Heart left ventricle (tissue), 16 donors: Measurements from ENCODE around the gene LGR6. TPM values are rescaled to one million over a fixed set of nuclear protein-coding genes. Genes with fewer than 3 reads are reported as not detected.

Experiments used
- ATAC-seq, 4 donors: fragments of 200-7000 bp; cut with Tn5 transposase; one replicate each; pipeline ENCODE4 v1.9.1; 2020 to 2022; ENCODE audit warnings: moderate library complexity in 4 of 4, mild to moderate bottlenecking in 3 of 4, moderate number of reproducible peaks in 1 of 4
- DNase-seq, 5 donors: peaks; one replicate each; pipeline ENCODE4 v3.0.0-alpha.2; 2020
- H3K27ac ChIP-seq, 12 donors: fragments of 200-600 bp; sonication (generic) in 4 of 12; one replicate each; pipeline versions ENCODE4 v1.5.0 to v1.8.0; 2016 to 2022; ENCODE audit warnings: mild to moderate bottlenecking in 2 of 12
- H3K27me3 ChIP-seq, 9 donors: fragments of 200-600 bp; sonication (generic) in 2 of 9; one replicate each; pipeline versions ENCODE4 v1.5.1 to v1.8.0; 2016 to 2022; ENCODE audit warnings: mild to moderate bottlenecking in 3 of 9
- H3K36me3 ChIP-seq, 9 donors: fragments of 200-600 bp; sonication (generic) in 2 of 9; one replicate each; pipeline versions ENCODE4 v1.5.0 to v1.8.0; 2018 to 2022; ENCODE audit warnings: mild to moderate bottlenecking in 2 of 9
- H3K4me1 ChIP-seq, 12 donors: fragments of 200-600 bp; sonication (generic) in 4 of 12; one replicate each; pipeline versions ENCODE4 v1.5.0 to v1.8.0; 2016 to 2022; ENCODE audit warnings: mild to moderate bottlenecking in 3 of 12
- H3K4me3 ChIP-seq, 12 donors: fragments of 200-600 bp; sonication (generic) in 4 of 12; one replicate each; pipeline versions ENCODE4 v1.5.0 to v1.8.0; 2017 to 2022; ENCODE audit warnings: mild to moderate bottlenecking in 9 of 12, moderate library complexity in 4 of 12
- H3K9me3 ChIP-seq, 12 donors: fragments of 200-600 bp; sonication (generic) in 4 of 12; one replicate each; pipeline versions ENCODE4 v1.5.0 to v1.8.0; 2016 to 2022; ENCODE audit warnings: mild to moderate bottlenecking in 1 of 12
- CTCF ChIP-seq, 12 donors: fragments of 200-600 bp; sonication (generic) in 4 of 12; IDR thresholded peaks; one replicate each; pipeline versions ENCODE4 v1.5.0 to v1.8.0; 2018 to 2022; ENCODE audit warnings: antibody characterized with exemption in 12 of 12, mild to moderate bottlenecking in 5 of 12
- POLR2A ChIP-seq, 2 donors: fragments of 450-650 bp; IDR thresholded peaks; one replicate each; pipeline ENCODE4 v1.6.1; 2017; ENCODE audit warnings: antibody characterized with exemption in 2 of 2, mild to moderate bottlenecking in 2 of 2, moderate library complexity in 2 of 2
- WGBS, 4 donors: extraction: QIAGEN DNeasy Blood & Tissue Kit in 2 of 4; methylation state at CpG; one replicate each; pipeline versions ENCODE4 v1.1.5 to v1.1.7; 2013 to 2018; 5-methylcytosine and 5-hydroxymethylcytosine counted together
- intact Hi-C, 10 donors: fragments of 100-400 bp; cut with DNase I; formaldehyde crosslinking; loops; one replicate each; pipeline versions ENCODE4 v1.11.1 to v1.14.2; 2022
- polyA plus RNA-seq, 2 donors: library from polyadenylated mRNA; stranded (reverse); fragments of 200-250 nt; gene quantifications; one replicate each; pipeline ENCODE4 v1.2.3, GENCODE V29; 2013
- total RNA-seq, 9 donors: library from RNA; depleted of rRNA in 2 of 9; stranded (reverse); fragments of >200 nt in 2 of 9; fragmentation: NEBNext Ultra II Directional in 3 of 9; extraction: Animal tissue kit (Norgen Biotek cat#: 25700) in 3 of 9; gene quantifications; one replicate each; pipeline versions ENCODE4 v1.1.0 to v1.2.4, GENCODE V29; 2016 to 2023
- donor health status: ischemic (EF 13 %, LVEDD 7.1; RV severe dilation, severe dysfunction).
- donor health status: healthy with polysubstance abuse.
- donor health status: DM: no; HTN: yes; CAD: no.
- donor health status: DM: no; HTN: no; CAD: no.
- donor health status: ischemic (EF 25% LVEDD 6.9; RV normal size, moderate dysfunction).
- donor health status: ischemic (EF 25% LVEDD 5.7; RV mildly dilated, moderate dysfunction).
- donor health status: healthy.
- donor health status: DM: yes; HTN: yes; CAD: no.
- donor health status: ischemic (EF 35%, LVEDD 5.7; RV mildly dilated, moderate dysfunction).
- donor health status: nonischemic (EF 11% LVEDD 7.7; RV severe dilation, severe dysfunction).
- donor health status: DM: yes; HTN: yes; CAD: no.
- donor health status: PGD.
- donor health status: ischemic (EF 29% LVEDD 5.4; RV normal size, mild dysfunction).
- donor health status: nonischemic (EF 23%, LVEDD 6.1; RV moderate dilation, normal function).

The LGR6 gene
- total and polyA plus RNA-seq, 11 donors = 0.29 to 3.5 (median 1.7) TPM

- no peak overlapping the region for H3K27ac ChIP-seq
Observed at GRCh38 chr1:202311875-202312635, 118.5 kb downstream of the LGR6 start.

GRCh38 chr1:202315576-202316168 is 122.1 kb downstream of the LGR6 start:
- Histone ChIP-seq H3K4me1 (peaks cover 0 to 8% (median 0%) of the 10 kb centered on the region in 12 donors), H3K4me3 (no peak overlapping the region), H3K36me3 (no peaks in the 10 kb centered on the region), H3K27me3 (no peaks in the 10 kb centered on the region), H3K9me3 (no peaks in the 10 kb centered on the region), H3K27ac (no peak overlapping the region)
- TF ChIP-seq POLR2A (IDR thresholded peaks at IDR 0.05) = no peak
- TF ChIP-seq CTCF (IDR thresholded peaks at IDR 0.05) = peak; percentile 75 to 90 (median 86)
- WGBS, 4 donors = 15 to 20% (median 18%) methylated on average over 9 of the region's 9 CpGs
- ATAC-seq (peak in 3 of 4 donors; percentile 82 to 83 (median 83)), DNase-seq (peak; percentile 62 to 85 (median 69))
- intact Hi-C loops = loop anchor here (1.0 to 10.0 kb wide), 11 partner anchors 39 to 402 kb away; partner anchors contain the start of genes LGR6 (in 6 of the 10) and SYT2 (in 1 of the 10)

More at GRCh38 chr1:202311875-202312635, 118.5 kb downstream of the LGR6 start:
- DNase-seq = no peak
- peak in 1 of 4 donors; percentile 23 for ATAC-seq
- WGBS, 4 donors = 22 to 41% (median 35%) methylated on average over 14 of the region's 14 CpGs
- Histone ChIP-seq H3K9me3 (no peaks in the 10 kb centered on the region), H3K4me3 (no peak overlapping the region), H3K27me3 (no peaks in the 10 kb centered on the region), H3K36me3 (no peaks in the 10 kb centered on the region), H3K4me1 (peaks cover 0 to 8% (median 0%) of the 10 kb centered on the region in 12 donors)
- intact Hi-C loops = loop anchor here in 2 of 10 donors (5.0 to 10.0 kb wide), 2 partner anchors 35 to 403 kb away; partner anchors contain the start of gene SYT2 (in 1 of the 2)
- no peak for TF ChIP-seq CTCF (IDR thresholded peaks at IDR 0.05)
- no peak for TF ChIP-seq POLR2A (IDR thresholded peaks at IDR 0.05)

- no peak for DNase-seq
- no peaks in the 10 kb centered on the region for H3K9me3 ChIP-seq
- no peak for ATAC-seq
- intact Hi-C loops = loop anchor here in 3 of 10 donors (5.0 to 10.0 kb wide), 4 partner anchors 44 to 401 kb away; partner anchors contain the start of gene SYT2 (in 1 of the 3)
- H3K4me1 ChIP-seq = peaks cover 0 to 8% (median 0%) of the 10 kb centered on the region in 12 donors
- no peaks in the 10 kb centered on the region for H3K27me3 ChIP-seq
- no peak for TF ChIP-seq CTCF (IDR thresholded peaks at IDR 0.05)
- no peak for TF ChIP-seq POLR2A (IDR thresholded peaks at IDR 0.05)
- H3K36me3 ChIP-seq = no peaks in the 10 kb centered on the region
- no peak overlapping the region for H3K27ac ChIP-seq
- no peak overlapping the region for H3K4me3 ChIP-seq
Observed at GRCh38 chr1:202316186-202316585, 122.6 kb downstream of the LGR6 start.
